Activated CD4-positive, alpha-beta T cell treated with anti-CD3 and anti-CD28 coated beads, Interleukin-2, amount 50 U/mL, for 1 hour (primary cell): Measurements from ENCODE around the gene HTT.

Experiments used
- DNase-seq: peaks from one replicate; pipeline ENCODE4 v3.0.0-alpha.2; 2020

The HTT gene

GRCh38 chr4:3225071-3225850 lies 150.8 kb downstream of the HTT start:
- DNase-seq = no peak

GRCh38 chr4:3225936-3226335 lies 151.5 kb downstream of the HTT start:
- no peak for DNase-seq

- no peak for DNase-seq
Observed at GRCh38 chr4:3226467-3226866, 152.0 kb downstream of the HTT start.

GRCh38 chr4:3226944-3227343 lies 152.5 kb downstream of the HTT start:
- no peak for DNase-seq

- DNase-seq = no peak
Observed at GRCh38 chr4:3227878-3228675, 153.6 kb downstream of the HTT start.

- DNase-seq = no peak
Observed at GRCh38 chr4:3228881-3229280, 154.4 kb downstream of the HTT start.

GRCh38 chr4:3229328-3229727 lies 154.8 kb downstream of the HTT start:
- no peak for DNase-seq

- no peak for DNase-seq
Observed at GRCh38 chr4:3229964-3230363, 155.5 kb downstream of the HTT start.

GRCh38 chr4:3231471-3231870 lies 157.0 kb downstream of the HTT start:
- DNase-seq = no peak

- DNase-seq = no peak
Observed at GRCh38 chr4:3232001-3232400, 157.5 kb downstream of the HTT start.

- DNase-seq = no peak
Observed at GRCh38 chr4:3232871-3233271, 158.4 kb downstream of the HTT start.

- no peak for DNase-seq
Observed at GRCh38 chr4:3233391-3234071, 159.1 kb downstream of the HTT start.

GRCh38 chr4:3234171-3235029 lies 159.9 kb downstream of the HTT start:
- no peak for DNase-seq

GRCh38 chr4:3235030-3235345 lies 160.5 kb downstream of the HTT start:
- no peak for DNase-seq

- no peak for DNase-seq
Observed at GRCh38 chr4:3235581-3235980, 161.1 kb downstream of the HTT start.

GRCh38 chr4:3236326-3236878 lies 161.9 kb downstream of the HTT start:
- no peak for DNase-seq

- no peak for DNase-seq
Observed at GRCh38 chr4:3237266-3237665, 162.8 kb downstream of the HTT start.

GRCh38 chr4:3237712-3238560 lies 163.5 kb downstream of the HTT start:
- DNase-seq = no peak

GRCh38 chr4:3238721-3239120 lies 164.2 kb downstream of the HTT start:
- no peak for DNase-seq

- no peak for DNase-seq
Observed at GRCh38 chr4:3239303-3239702, 164.8 kb downstream of the HTT start.
